Activated CD8-positive, alpha-beta T cell treated with anti-CD3 and anti-CD28 coated beads for 36 hours (primary cell): ENCODE results near the gene ASIC1. TPM values are rescaled to one million over a fixed set of nuclear protein-coding genes. Genes with fewer than 3 reads are reported as not detected.
A peak's percentile ranks its signal among the peaks of the same experiment; 100 is the strongest.

Experiments used
- ATAC-seq: fragments of 200-7000 bp; cut with Tn5 transposase; one replicate; pipeline ENCODE4 v1.10.0; 2021; ENCODE audit warnings: mild to moderate bottlenecking, moderate library complexity
- CTCF ChIA-PET: fragments of 350-600 bp; sonication (Branson Sonifier 250); formaldehyde crosslinking; loops from one replicate; lab custom pipeline; 2021; ENCODE audit warnings: antibody characterized with exemption; lab: Charles Lee
- POLR2A ChIA-PET: fragments of 350-600 bp; sonication (Branson Sonifier 250); formaldehyde crosslinking; loops from one replicate; lab custom pipeline; 2021; ENCODE audit warnings: antibody characterized with exemption; lab: Charles Lee
- DNase-seq: peaks from one replicate; pipeline ENCODE4 v3.0.0-alpha.2; 2020
- H3K27ac Mint-ChIP-seq: one replicate; pipeline ENCODE4 v1.8.0; 2021; ENCODE audit warnings: mild to moderate bottlenecking, mixed read lengths
- H3K27me3 Mint-ChIP-seq: one replicate; pipeline ENCODE4 v1.8.0; 2021; ENCODE audit warnings: mixed read lengths
- H3K36me3 Mint-ChIP-seq: one replicate; pipeline ENCODE4 v1.8.0; 2021; ENCODE audit warnings: low read depth, mixed read lengths
- H3K4me1 Mint-ChIP-seq: one replicate; pipeline ENCODE4 v1.8.0; 2021; ENCODE audit warnings: low read depth, mixed read lengths
- H3K4me3 Mint-ChIP-seq: one replicate; pipeline ENCODE4 v1.8.0; 2021; ENCODE audit warnings: mild to moderate bottlenecking, moderate library complexity, mixed read lengths
- H3K9me3 Mint-ChIP-seq: one replicate; pipeline ENCODE4 v1.8.0; 2021; ENCODE audit warnings: mixed read lengths
- CTCF ChIP-seq: fragments of 200-600 bp; IDR thresholded peaks from one replicate; pipeline ENCODE4 v1.8.0; 2022; ENCODE audit warnings: antibody characterized with exemption, mild to moderate bottlenecking
- intact Hi-C: fragments of 100-400 bp; cut with micrococcal nuclease; formaldehyde crosslinking; loops from one replicate; pipeline ENCODE4 v1.10.0; 2022
- total RNA-seq, 2 experiments: library from RNA; stranded (reverse); gene quantifications; one replicate each; pipeline ENCODE4 v1.2.3, GENCODE V29; 2021

The ASIC1 gene
- total RNA-seq, 2 experiments from 2014 or later = 14.3 to 17.3 TPM

GRCh38 chr12:50042693-50043092 is 14.7 kb upstream of the ASIC1 start:
- no peaks in the 10 kb centered on the region for H3K36me3 Mint-ChIP-seq
- no peaks in the 10 kb centered on the region for H3K9me3 Mint-ChIP-seq
- H3K4me3 Mint-ChIP-seq = no peak overlapping the region
- peaks cover 20% of the 10 kb centered on the region for H3K4me1 Mint-ChIP-seq
- ChIA-PET POLR2A (interaction anchor here (0.9 to 3.2 kb wide), 2 partner anchors 17 to 18 kb away, joined by 3 to 11 read pairs; partner anchors contain the start of gene RACGAP1), CTCF (interaction anchor here (1.6 to 10.4 kb wide), 4 partner anchors 13 to 175 kb away, joined by 5 to 299 read pairs (median 12); no protein-coding TSS in a partner anchor)
- H3K27ac Mint-ChIP-seq = peak overlapping the region; percentile 9
- intact Hi-C loops = no loop called here
- ATAC-seq = peak; percentile 59
- peak; percentile 35 for DNase-seq
- TF ChIP-seq CTCF = no peak
- no peaks in the 10 kb centered on the region for H3K27me3 Mint-ChIP-seq

GRCh38 chr12:50043308-50043707 is 14.1 kb upstream of the ASIC1 start:
- Mint-ChIP-seq H3K36me3 (no peaks in the 10 kb centered on the region), H3K27me3 (no peaks in the 10 kb centered on the region), H3K27ac (peak overlapping the region; percentile 6), H3K4me1 (peaks cover 20% of the 10 kb centered on the region), H3K4me3 (no peak overlapping the region), H3K9me3 (no peaks in the 10 kb centered on the region)
- intact Hi-C loops = no loop called here
- ATAC-seq = no peak
- ChIA-PET POLR2A (interaction anchor here (0.9 to 3.2 kb wide), 3 partner anchors 13 to 18 kb away, joined by 3 to 11 read pairs (median 3); partner anchors contain the start of gene RACGAP1), CTCF (interaction anchor here (1.0 to 10.4 kb wide), 5 partner anchors 13 to 176 kb away, joined by 3 to 299 read pairs (median 5); no protein-coding TSS in a partner anchor)
- no peak for DNase-seq
- no peak for TF ChIP-seq CTCF

- DNase-seq (no peak), ATAC-seq (peak; percentile 46)
- Mint-ChIP-seq H3K36me3 (no peaks in the 10 kb centered on the region), H3K27ac (no peak overlapping the region), H3K4me3 (no peak overlapping the region), H3K4me1 (peaks cover 20% of the 10 kb centered on the region), H3K9me3 (no peaks in the 10 kb centered on the region), H3K27me3 (peaks cover 2% of the 10 kb centered on the region)
- ChIA-PET POLR2A (interaction anchor here (1.1 kb wide), 1 partner anchor 13 kb away, joined by 3 read pairs; no protein-coding TSS in a partner anchor), CTCF (interaction anchor here (1.0 to 10.4 kb wide), 4 partner anchors 12 to 77 kb away, joined by 3 to 299 read pairs (median 12); no protein-coding TSS in a partner anchor)
- intact Hi-C loops = no loop called here
- TF ChIP-seq CTCF = no peak
Observed at GRCh38 chr12:50043854-50044253, 13.5 kb upstream of the ASIC1 start.

GRCh38 chr12:50047693-50048250 is 9.6 kb upstream of the ASIC1 start:
- POLR2A ChIA-PET = interaction anchor here (0.9 kb wide), 1 partner anchor 8 kb away, joined by 4 read pairs; no protein-coding TSS in a partner anchor
- intact Hi-C loops = no loop called here

More at GRCh38 chr12:50047693-50048250, 9.6 kb upstream of the ASIC1 start:
- CTCF ChIA-PET = interaction anchor here (1.5 to 5.1 kb wide), 4 partner anchors 9 to 80 kb away, joined by 5 to 24 read pairs (median 6); no protein-coding TSS in a partner anchor
- peaks cover 31% of the 10 kb centered on the region for H3K27me3 Mint-ChIP-seq
- ATAC-seq (no peak), DNase-seq (no peak)
- H3K9me3 Mint-ChIP-seq = no peaks in the 10 kb centered on the region
- H3K27ac Mint-ChIP-seq = no peak overlapping the region
- TF ChIP-seq CTCF = no peak
- peaks cover 12% of the 10 kb centered on the region for H3K4me1 Mint-ChIP-seq
- no peaks in the 10 kb centered on the region for H3K36me3 Mint-ChIP-seq
- no peak overlapping the region for H3K4me3 Mint-ChIP-seq
